Prostate gland (tissue), 2 donors: ENCODE measurements around the gene HDAC4.

Experiments used
- POLR2A ChIP-seq: fragments of 450-650 bp; IDR thresholded peaks from one replicate; pipeline ENCODE4 v1.6.1; 2016; ENCODE audit warnings: antibody characterized with exemption, mild to moderate bottlenecking
- POLR2AphosphoS5 ChIP-seq: sonication (generic); formaldehyde crosslinking; IDR thresholded peaks from one replicate; pipeline ENCODE4 v1.6.1; 2017; ENCODE audit warnings: antibody characterized with exemption
- TF ChIP-seq, protein P1 (sequence below), 4 experiments: fragments of 200-600 bp in 2 of 4; fragments of 450-650 bp in 2 of 4; sonication (generic) in 2 of 4; IDR thresholded peaks; 1 replicate in 3 of 4; 2 replicates in 1 of 4; pipeline ENCODE4 v1.5.1; 2016 to 2019; ENCODE audit warnings: antibody characterized with exemption in 4 of 4, mild to moderate bottlenecking in 2 of 4, moderate library complexity in 2 of 4

DNA sequence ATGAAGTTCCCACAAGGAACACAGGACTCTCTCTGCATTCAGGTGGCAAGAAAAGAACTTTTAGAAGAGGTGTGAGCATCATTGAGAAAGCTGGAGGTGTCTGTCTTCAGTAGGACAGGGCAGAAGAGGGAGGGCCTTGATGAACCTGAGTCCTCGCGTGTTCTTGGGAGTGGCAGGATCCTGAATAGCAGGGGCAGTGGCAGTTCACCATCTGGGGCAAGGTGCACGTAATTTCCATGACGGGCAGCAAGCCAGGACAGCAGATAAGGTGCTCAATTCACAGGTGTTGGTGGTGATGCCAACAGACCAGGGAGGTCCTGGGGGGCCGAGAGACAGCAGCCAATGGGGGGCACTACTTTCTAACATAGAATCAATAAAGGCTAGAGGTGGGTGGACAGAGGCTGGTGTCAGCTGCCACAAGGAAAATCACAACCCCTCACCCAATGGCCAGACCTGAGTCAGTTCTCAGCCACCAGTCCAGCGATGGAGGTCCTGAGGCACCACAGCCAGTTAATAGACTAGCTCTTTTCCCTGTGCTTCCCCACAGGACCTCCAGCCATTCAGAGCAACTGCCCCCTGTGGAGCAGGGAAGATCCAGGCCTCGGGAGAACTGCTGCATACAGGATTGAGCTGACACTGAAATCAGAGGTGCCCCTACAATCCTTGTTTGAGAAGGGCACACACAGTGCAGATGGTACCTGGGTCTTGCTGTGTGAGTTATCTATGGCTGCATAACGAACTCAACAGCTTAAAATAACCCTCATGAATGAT, 10.9 kb upstream of the HDAC4 start:
- TF ChIP-seq, protein P1, sequence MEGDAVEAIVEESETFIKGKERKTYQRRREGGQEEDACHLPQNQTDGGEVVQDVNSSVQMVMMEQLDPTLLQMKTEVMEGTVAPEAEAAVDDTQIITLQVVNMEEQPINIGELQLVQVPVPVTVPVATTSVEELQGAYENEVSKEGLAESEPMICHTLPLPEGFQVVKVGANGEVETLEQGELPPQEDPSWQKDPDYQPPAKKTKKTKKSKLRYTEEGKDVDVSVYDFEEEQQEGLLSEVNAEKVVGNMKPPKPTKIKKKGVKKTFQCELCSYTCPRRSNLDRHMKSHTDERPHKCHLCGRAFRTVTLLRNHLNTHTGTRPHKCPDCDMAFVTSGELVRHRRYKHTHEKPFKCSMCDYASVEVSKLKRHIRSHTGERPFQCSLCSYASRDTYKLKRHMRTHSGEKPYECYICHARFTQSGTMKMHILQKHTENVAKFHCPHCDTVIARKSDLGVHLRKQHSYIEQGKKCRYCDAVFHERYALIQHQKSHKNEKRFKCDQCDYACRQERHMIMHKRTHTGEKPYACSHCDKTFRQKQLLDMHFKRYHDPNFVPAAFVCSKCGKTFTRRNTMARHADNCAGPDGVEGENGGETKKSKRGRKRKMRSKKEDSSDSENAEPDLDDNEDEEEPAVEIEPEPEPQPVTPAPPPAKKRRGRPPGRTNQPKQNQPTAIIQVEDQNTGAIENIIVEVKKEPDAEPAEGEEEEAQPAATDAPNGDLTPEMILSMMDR (IDR thresholded peaks at IDR 0.05): no peak
- TF ChIP-seq POLR2A (no peak), POLR2AphosphoS5 (no peak)
